Tibial nerve (tissue), 4 donors: Measurements from ENCODE around the gene TUBA3E. TPM values are rescaled to one million over a fixed set of nuclear protein-coding genes. Genes with fewer than 3 reads are reported as not detected.
"Not testable (repeated sequence)": the region's sequence is repeated elsewhere in the genome, so short reads cannot be mapped to it uniquely, and the experiment has no call there.

Source experiments
- DNase-seq, 2 donors: peaks; one replicate each; pipeline ENCODE4 v3.0.0-alpha.2; 2019; ENCODE audit warnings: low spot score in 2 of 2
- H3K27ac ChIP-seq, 4 donors: fragments of 200-600 bp; sonication (generic) in 3 of 4; one replicate each; pipeline ENCODE4 v1.5.1; 2017 to 2019; ENCODE audit warnings: mild to moderate bottlenecking in 1 of 4
- H3K27me3 ChIP-seq, 2 donors: fragments of 200-600 bp; sonication (generic) in 1 of 2; one replicate each; pipeline versions ENCODE4 v1.5.1 to v1.6.0; 2017 to 2019
- H3K36me3 ChIP-seq, 3 donors: fragments of 200-600 bp; sonication (generic); one replicate each; pipeline ENCODE4 v1.5.1; 2018 to 2019
- H3K4me1 ChIP-seq, 4 donors: fragments of 200-600 bp; sonication (generic) in 3 of 4; one replicate each; pipeline ENCODE4 v1.5.1; 2017 to 2019
- H3K4me3 ChIP-seq, 4 donors: fragments of 200-600 bp; sonication (generic) in 3 of 4; one replicate each; pipeline ENCODE4 v1.5.1; 2017 to 2019; ENCODE audit warnings: mild to moderate bottlenecking in 1 of 4, moderate library complexity in 1 of 4
- H3K9me3 ChIP-seq, 4 donors: fragments of 200-600 bp; sonication (generic) in 3 of 4; one replicate each; pipeline ENCODE4 v1.5.1; 2017 to 2019
- EP300 ChIP-seq, 2 donors: sonication (generic); formaldehyde crosslinking; IDR thresholded peaks; one replicate each; pipeline ENCODE4 v1.6.1; 2017; ENCODE audit warnings: antibody characterized with exemption in 2 of 2, mild to moderate bottlenecking in 1 of 2
- POLR2A ChIP-seq, 2 donors: fragments of 450-650 bp; IDR thresholded peaks; one replicate each; pipeline ENCODE4 v1.6.1; 2017; ENCODE audit warnings: antibody characterized with exemption in 2 of 2, mild to moderate bottlenecking in 2 of 2, moderate library complexity in 2 of 2
- WGBS, 2 donors: methylation state at CpG; one replicate each; pipeline ENCODE4 v1.1.5; 2018; 5-methylcytosine and 5-hydroxymethylcytosine counted together
- total RNA-seq, 4 donors: library from RNA; depleted of rRNA; stranded (reverse); fragments of >200 nt; gene quantifications; one replicate each; pipeline ENCODE4 v1.1.0, GENCODE V29; 2016
- TF ChIP-seq, protein P1 (sequence below), 5 experiments: fragments of 200-600 bp in 3 of 5; fragments of 450-650 bp in 2 of 5; sonication (generic) in 3 of 5; IDR thresholded peaks; one replicate each; pipeline ENCODE4 v1.5.1; 2016 to 2019; ENCODE audit warnings: antibody characterized with exemption in 5 of 5, mild to moderate bottlenecking in 3 of 5, moderate library complexity in 2 of 5

Gene TUBA3E
- total RNA-seq, 4 donors from 2014 or later: not detected

DNA sequence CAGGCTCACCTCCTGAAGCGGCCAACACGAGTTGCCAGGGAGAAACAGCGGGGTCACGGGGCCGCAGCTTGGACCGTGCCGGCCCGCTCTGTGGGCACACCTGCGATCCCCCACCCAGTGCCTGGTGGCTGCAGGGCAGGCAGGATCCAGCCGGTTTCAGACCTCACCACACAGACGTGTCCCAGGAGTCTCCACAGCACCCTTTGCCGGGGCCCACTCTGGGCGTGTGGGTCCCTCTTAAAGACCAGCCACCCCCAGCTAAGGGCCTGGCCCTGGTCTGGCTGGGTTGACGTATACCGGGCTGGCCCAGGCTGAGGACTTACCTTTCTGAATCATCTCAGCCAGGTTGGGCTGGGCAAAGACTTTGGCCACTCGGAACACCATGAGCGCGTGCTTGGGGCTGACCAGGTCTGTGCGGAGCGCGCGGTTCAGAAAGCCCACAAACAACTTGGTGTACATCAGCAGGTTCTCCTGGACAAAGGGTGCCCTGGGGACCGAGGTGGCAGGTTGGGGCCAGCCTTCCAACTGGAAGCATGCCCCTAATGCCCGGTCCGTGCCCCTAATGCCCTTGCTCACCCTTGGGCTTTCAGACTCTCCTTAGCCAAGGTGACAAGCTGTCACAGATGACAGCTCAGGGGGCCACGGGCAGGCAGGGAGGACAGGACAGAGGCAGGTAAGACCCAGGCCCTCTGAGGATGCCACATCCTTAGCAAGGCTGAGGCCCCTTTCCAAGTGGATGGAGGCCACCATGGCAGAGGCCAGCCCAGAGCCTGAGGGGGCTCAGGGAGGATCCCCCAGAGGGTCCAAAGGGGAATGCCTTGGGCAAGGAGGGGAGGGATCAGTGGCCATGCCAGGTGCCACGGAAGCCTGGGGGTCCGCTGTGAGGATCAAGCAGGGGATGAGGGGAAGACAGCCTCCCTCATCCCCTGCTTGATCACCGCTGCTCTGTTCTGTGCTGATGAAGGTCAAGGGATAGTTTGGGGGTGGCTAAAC lies 43.2 kb downstream of the TUBA3E start:
- H3K27me3 ChIP-seq: no peaks in the 10 kb centered on the region
- TF ChIP-seq POLR2A (IDR thresholded peaks at IDR 0.05) (no peak), EP300 (IDR thresholded peaks at IDR 0.05) (no peak)
- TF ChIP-seq, protein P1, sequence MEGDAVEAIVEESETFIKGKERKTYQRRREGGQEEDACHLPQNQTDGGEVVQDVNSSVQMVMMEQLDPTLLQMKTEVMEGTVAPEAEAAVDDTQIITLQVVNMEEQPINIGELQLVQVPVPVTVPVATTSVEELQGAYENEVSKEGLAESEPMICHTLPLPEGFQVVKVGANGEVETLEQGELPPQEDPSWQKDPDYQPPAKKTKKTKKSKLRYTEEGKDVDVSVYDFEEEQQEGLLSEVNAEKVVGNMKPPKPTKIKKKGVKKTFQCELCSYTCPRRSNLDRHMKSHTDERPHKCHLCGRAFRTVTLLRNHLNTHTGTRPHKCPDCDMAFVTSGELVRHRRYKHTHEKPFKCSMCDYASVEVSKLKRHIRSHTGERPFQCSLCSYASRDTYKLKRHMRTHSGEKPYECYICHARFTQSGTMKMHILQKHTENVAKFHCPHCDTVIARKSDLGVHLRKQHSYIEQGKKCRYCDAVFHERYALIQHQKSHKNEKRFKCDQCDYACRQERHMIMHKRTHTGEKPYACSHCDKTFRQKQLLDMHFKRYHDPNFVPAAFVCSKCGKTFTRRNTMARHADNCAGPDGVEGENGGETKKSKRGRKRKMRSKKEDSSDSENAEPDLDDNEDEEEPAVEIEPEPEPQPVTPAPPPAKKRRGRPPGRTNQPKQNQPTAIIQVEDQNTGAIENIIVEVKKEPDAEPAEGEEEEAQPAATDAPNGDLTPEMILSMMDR (IDR thresholded peaks at IDR 0.05): no peak
- no peaks in the 10 kb centered on the region for H3K4me1 ChIP-seq
- H3K9me3 ChIP-seq: no peaks in the 10 kb centered on the region
- H3K36me3 ChIP-seq: peaks cover 0 to 92% (median 0%) of the 10 kb centered on the region in 3 donors
- DNase-seq: no peak
- no peak overlapping the region for H3K4me3 ChIP-seq
- H3K27ac ChIP-seq: no peak overlapping the region
- 91 to 94% methylated on average over 13 to 18 of the region's 29 CpGs for WGBS, 2 donors

- not testable (repeated sequence) for H3K4me3 ChIP-seq, H3K9me3 ChIP-seq, DNase-seq, H3K27ac ChIP-seq, H3K27me3 ChIP-seq, H3K4me1 ChIP-seq
- WGBS, 2 donors: 96 to 100% methylated on average over 5 of the region's 8 CpGs
- peaks cover 0 to 85% (median 0%) of the 10 kb centered on the region in 3 donors for H3K36me3 ChIP-seq
Measured at GRCh38 chr2:130154423-130154770, 43.8 kb downstream of the TUBA3E start.

- not testable (repeated sequence) for DNase-seq, H3K27ac ChIP-seq, H3K4me1 ChIP-seq, H3K9me3 ChIP-seq, H3K4me3 ChIP-seq, H3K27me3 ChIP-seq
- WGBS, 2 donors: 91 to 95% methylated on average over 14 to 16 of the region's 23 CpGs
- H3K36me3 ChIP-seq: peaks cover 0 to 80% (median 0%) of the 10 kb centered on the region in 3 donors
Measured at GRCh38 chr2:130153721-130154422, 44.4 kb downstream of the TUBA3E start.

DNA sequence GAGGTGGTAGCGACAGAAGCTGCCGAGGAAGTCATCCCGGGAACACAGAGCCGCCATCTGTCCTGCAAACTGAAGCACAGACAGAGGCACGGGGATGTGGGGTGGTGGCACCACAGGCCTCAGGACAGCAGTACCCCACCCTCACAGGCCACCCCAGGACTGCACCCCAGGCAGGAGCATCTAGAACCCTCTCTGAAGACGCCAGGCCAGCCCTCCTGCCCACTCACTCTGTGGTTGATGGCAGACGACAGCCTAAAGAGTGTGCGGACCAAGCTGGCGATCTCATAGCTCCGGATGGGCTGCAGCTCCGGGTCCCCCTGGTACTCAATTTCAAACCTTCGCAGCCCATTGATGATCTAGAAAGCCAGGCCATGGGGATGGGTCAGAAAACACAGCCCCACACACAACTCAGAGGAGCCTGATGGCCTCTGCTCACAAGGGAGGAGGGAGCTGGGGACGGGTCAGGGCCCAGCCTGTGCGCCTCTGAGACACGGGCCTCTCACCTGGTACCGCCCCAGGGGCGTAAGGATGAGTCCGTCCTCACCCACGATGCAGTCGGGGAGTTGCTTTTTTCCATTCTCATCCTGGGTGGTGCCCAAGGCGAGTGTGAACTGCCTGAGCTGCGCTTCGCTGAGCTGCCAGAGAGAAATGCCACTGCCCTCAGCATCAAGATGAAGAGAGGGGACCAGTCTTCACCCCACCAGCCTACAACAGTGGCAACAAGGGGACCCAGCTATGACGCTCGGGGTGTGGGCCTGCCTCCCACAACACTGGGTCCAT lies 45.2 kb downstream of the TUBA3E start:
- Histone ChIP-seq H3K27me3 (no peaks in the 10 kb centered on the region), H3K27ac (no peak overlapping the region), H3K4me1 (no peaks in the 10 kb centered on the region), H3K9me3 (no peaks in the 10 kb centered on the region), H3K36me3 (peaks cover 0 to 72% (median 0%) of the 10 kb centered on the region in 3 donors), H3K4me3 (no peak overlapping the region)
- 89 to 91% methylated on average over 20 to 23 of the region's 25 CpGs for WGBS, 2 donors
- no peak for DNase-seq
- no peak for TF ChIP-seq EP300 (IDR thresholded peaks at IDR 0.05)
- TF ChIP-seq, protein P1 (IDR thresholded peaks at IDR 0.05): no peak
- TF ChIP-seq POLR2A (IDR thresholded peaks at IDR 0.05): no peak

GRCh38 chr2:130152136-130152815 lies 46.0 kb downstream of the TUBA3E start:
- H3K4me1 ChIP-seq, H3K27ac ChIP-seq, H3K27me3 ChIP-seq, H3K9me3 ChIP-seq, DNase-seq, H3K4me3 ChIP-seq: not testable (repeated sequence)
- WGBS, 2 donors: 95% methylated on average over 13 to 17 of the region's 27 CpGs
- H3K36me3 ChIP-seq: peaks cover 0 to 64% (median 0%) of the 10 kb centered on the region in 3 donors

DNA sequence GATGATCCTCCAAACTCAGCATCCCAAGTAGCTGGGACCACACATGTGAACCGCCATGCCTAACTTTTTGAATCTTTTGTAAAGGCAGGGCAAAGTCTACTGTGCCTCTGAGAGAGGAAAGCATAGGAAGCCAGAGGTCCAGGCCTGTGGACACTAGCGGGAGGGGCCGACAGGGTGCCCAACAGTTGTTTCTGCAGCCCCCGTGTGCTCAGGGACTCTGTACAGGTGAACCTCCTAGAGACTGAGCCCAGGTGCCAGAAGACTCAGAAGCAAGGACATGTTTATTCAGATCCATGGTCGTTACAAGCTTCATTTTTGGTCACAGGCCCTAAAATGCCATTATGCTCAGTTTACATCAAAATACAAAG lies 47.1 kb downstream of the TUBA3E start:
- H3K27me3 ChIP-seq, H3K9me3 ChIP-seq, H3K4me1 ChIP-seq, H3K27ac ChIP-seq, DNase-seq, H3K4me3 ChIP-seq: not testable (repeated sequence)
- 71 to 91% methylated on average over 4 to 5 of the region's 5 CpGs for WGBS, 2 donors
- peaks cover 0 to 56% (median 0%) of the 10 kb centered on the region in 3 donors for H3K36me3 ChIP-seq
